ENCODE data around the gene GRM7.

GRCh38 chr3:7249493-7250076 lies 388.7 kb downstream of the GRM7 start:
- TF ChIP-seq, protein P1, sequence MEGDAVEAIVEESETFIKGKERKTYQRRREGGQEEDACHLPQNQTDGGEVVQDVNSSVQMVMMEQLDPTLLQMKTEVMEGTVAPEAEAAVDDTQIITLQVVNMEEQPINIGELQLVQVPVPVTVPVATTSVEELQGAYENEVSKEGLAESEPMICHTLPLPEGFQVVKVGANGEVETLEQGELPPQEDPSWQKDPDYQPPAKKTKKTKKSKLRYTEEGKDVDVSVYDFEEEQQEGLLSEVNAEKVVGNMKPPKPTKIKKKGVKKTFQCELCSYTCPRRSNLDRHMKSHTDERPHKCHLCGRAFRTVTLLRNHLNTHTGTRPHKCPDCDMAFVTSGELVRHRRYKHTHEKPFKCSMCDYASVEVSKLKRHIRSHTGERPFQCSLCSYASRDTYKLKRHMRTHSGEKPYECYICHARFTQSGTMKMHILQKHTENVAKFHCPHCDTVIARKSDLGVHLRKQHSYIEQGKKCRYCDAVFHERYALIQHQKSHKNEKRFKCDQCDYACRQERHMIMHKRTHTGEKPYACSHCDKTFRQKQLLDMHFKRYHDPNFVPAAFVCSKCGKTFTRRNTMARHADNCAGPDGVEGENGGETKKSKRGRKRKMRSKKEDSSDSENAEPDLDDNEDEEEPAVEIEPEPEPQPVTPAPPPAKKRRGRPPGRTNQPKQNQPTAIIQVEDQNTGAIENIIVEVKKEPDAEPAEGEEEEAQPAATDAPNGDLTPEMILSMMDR (IDR thresholded peaks at IDR 0.05; ENCODE audit: poor library complexity) = no peak
- no peak for TF ChIP-seq EZH2 (IDR thresholded peaks at IDR 0.05; ENCODE audit: borderline replicate concordance)
